Pancreas (tissue), 10 donors: ENCODE measurements around the gene GSTM1. TPM values are rescaled to one million over a fixed set of nuclear protein-coding genes. Genes with fewer than 3 reads are reported as not detected.
A peak's percentile ranks its signal among the peaks of the same experiment; 100 is the strongest.

Experiments
- ATAC-seq, 4 donors: fragments of 200-7000 bp; cut with Tn5 transposase; one replicate each; pipeline versions ENCODE4 v1.8.0 to v1.9.1; 2020; ENCODE audit warnings: mild to moderate bottlenecking in 4 of 4, moderate library complexity in 4 of 4
- DNase-seq, 6 donors: peaks; one replicate each; pipeline ENCODE4 v3.0.0-alpha.2; 2020
- FAIRE-seq: peaks from 2 replicates; lab custom pipeline; 2012; peaks lifted over from hg19 to GRCh38; lab: Jason Lieb, UNC
- H3K27ac ChIP-seq, 4 donors: fragments of 200-600 bp; sonication (generic); 1 replicate in 3 of 4; 2 replicates in 1 of 4; pipeline versions ENCODE4 v1.5.0 to v1.8.0; 2020
- H3K27me3 ChIP-seq, 4 donors: fragments of 200-600 bp; one replicate each; pipeline ENCODE4 v1.8.0; 2021
- H3K36me3 ChIP-seq, 3 donors: fragments of 200-600 bp; sonication (generic) in 1 of 3; one replicate each; pipeline versions ENCODE4 v1.5.0 to v1.8.0; 2020 to 2021
- H3K4me1 ChIP-seq, 3 donors: fragments of 200-600 bp; one replicate each; pipeline ENCODE4 v1.8.0; 2021
- H3K4me3 ChIP-seq, 4 donors: fragments of 200-600 bp; sonication (generic) in 2 of 4; one replicate each; pipeline versions ENCODE4 v1.5.0 to v1.8.0; 2020 to 2021
- H3K9me3 ChIP-seq, 4 donors: fragments of 200-600 bp; one replicate each; pipeline ENCODE4 v1.8.0; 2021
- WGBS, 2 donors: extraction: QIAGEN DNeasy Blood & Tissue Kit; methylation state at CpG; one replicate each; pipeline ENCODE4 v1.1.7; 2013; 5-methylcytosine and 5-hydroxymethylcytosine counted together
- intact Hi-C, 3 donors: fragments of 100-400 bp; cut with DNase I; formaldehyde crosslinking; loops; one replicate each; pipeline versions ENCODE4 v1.11.1 to v1.14.2; 2022
- polyA plus RNA-seq, 2 donors: library from polyadenylated mRNA; stranded (reverse); fragments of 200-250 nt; gene quantifications; one replicate each; pipeline ENCODE4 v1.2.3, GENCODE V29; 2013
- total RNA-seq, 6 donors: library from RNA; stranded (reverse); fragmentation: NEBNext Ultra II Directional in 4 of 6; extraction: Animal tissue kit (Norgen Biotek cat#: 25700) in 4 of 6; gene quantifications; one replicate each; pipeline versions ENCODE4 v1.2.1 to v1.2.4, GENCODE V29; 2021 to 2023
- TF ChIP-seq, protein P1 (sequence below), 4 donors: fragments of 200-600 bp; sonication (generic) in 3 of 4; IDR thresholded peaks; one replicate each; pipeline versions ENCODE4 v1.5.0 to v1.8.0; 2021; ENCODE audit warnings: antibody characterized with exemption in 4 of 4
- donor health status: healthy with polysubstance abuse.
- donor health status: DM: no; HTN: no; CAD: no; lungs with moderate emphysema.
- donor health status: DM: no; HTN: no; CAD: no.
- donor health status: control.
- donor health status: control.
- donor health status: Bipolar disorder and iron deficiency.
- donor health status: DM: yes; HTN: yes; CAD: no.
- donor health status: DM: no; HTN: no; CAD: no.
- donor health status: DM: no; HTN: no; CAD: no.
- donor health status: DM: yes; HTN: yes; CAD: no.

GSTM1 gene
- total RNA-seq = 10 to 100 TPM in 3 of 6 donors, not detected in 3; 23.3 to 32.1 (median 26.9) TPM
- polyA plus RNA-seq = 10 to 100 TPM; 21.7 to 41.8 TPM

DNA sequence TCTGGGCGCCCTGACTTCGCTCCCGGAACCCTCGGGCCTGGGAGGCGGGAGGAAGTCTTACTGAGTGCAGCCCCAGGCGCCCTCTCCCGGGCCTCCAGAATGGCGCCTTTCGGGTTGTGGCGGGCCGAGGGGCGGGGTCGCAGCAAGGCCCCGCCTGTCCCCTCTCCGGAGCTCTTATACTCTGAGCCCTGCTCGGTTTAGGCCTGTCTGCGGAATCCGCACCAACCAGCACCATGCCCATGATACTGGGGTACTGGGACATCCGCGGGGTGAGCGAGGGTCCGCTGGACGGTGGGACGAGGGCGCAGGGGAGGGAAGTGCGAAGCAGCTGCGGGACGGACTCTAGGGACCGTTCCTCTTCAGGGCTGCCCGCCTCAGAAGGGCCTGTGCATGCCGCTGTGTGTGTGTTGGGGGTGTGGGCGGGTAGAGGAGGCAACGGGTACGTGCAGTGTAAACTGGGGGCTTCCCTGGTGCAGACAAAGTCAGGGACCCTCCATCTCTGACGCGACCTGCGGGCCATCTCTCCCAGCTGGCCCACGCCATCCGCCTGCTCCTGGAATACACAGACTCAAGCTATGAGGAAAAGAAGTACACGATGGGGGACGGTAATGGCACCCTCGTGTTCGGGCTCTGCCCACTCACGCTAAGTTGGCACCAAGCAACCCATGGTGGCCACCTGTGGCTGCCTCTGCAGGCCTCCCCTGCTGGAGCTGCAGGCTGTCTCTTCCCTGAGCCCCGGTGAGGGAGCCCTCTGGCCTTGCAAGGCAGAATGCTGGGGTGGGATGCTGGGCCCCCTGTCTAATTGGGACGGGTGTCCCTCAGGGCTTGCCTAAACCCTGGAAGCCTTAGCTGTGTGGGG lies at the start of gene GSTM1:
GSTM1 (plus strand) TSS at position 177 of the 859 bp plus-strand sequence; CDS start at position 234, 57 bp downstream.
- WGBS, 2 donors = 0 to 2% methylated on average over 23 to 46 of the region's 46 CpGs
- Histone ChIP-seq H3K36me3 (no peaks in the 10 kb centered on the region), H3K27ac (peak within 1 kb of the TSS in 1 of 4 donors; percentile 87), H3K4me3 (peak within 1 kb of the TSS in 2 of 4 donors; percentile 12 to 54), H3K27me3 (no peaks in the 10 kb centered on the region), H3K9me3 (no peaks in the 10 kb centered on the region), H3K4me1 (no peaks in the 10 kb centered on the region)
- FAIRE-seq (no peak), ATAC-seq (peak in 2 of 4 donors; percentile 98 to 99), DNase-seq (peak in 3 of 6 donors; percentile 79 to 92 (median 91))
- intact Hi-C loops = no loop called here
- TF ChIP-seq, protein P1, sequence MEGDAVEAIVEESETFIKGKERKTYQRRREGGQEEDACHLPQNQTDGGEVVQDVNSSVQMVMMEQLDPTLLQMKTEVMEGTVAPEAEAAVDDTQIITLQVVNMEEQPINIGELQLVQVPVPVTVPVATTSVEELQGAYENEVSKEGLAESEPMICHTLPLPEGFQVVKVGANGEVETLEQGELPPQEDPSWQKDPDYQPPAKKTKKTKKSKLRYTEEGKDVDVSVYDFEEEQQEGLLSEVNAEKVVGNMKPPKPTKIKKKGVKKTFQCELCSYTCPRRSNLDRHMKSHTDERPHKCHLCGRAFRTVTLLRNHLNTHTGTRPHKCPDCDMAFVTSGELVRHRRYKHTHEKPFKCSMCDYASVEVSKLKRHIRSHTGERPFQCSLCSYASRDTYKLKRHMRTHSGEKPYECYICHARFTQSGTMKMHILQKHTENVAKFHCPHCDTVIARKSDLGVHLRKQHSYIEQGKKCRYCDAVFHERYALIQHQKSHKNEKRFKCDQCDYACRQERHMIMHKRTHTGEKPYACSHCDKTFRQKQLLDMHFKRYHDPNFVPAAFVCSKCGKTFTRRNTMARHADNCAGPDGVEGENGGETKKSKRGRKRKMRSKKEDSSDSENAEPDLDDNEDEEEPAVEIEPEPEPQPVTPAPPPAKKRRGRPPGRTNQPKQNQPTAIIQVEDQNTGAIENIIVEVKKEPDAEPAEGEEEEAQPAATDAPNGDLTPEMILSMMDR (IDR thresholded peaks at IDR 0.05) = no peak

DNA sequence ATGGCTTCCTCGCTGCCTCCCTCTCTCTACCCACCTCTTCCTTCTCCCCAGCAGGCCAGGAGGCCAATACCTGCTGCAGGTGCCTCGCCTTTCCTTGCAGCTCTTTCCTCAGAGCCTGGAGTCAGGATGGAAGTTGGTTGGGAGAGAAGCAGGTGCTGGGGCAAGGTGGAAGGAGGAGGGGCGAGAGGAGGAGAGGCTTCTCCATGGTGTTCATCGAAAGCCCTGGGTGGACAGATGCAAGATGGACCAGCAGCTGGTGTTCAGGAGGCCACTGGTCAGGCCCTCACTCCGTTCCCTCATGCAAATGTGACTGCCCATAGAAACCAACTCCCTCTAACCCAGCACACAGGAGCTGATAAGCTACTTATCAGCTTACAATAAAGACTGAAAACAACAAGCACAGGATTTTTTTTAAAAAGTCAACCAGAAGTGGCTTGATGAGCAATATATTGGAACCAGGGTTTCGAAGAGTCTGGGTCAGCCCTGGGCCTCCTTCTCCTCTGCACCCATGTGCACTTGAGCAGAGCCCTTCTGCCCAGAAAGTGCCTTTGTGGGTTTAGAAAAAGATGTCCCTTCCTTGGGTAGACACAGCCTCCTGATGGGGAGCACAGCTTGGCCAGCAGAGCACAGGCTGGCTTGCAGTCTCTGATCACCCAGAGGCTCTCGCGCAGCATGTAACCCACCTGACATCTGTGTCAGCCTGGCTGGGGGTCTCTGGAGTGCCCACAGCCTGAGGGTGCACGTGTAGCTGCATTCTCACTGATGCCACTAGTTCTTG lies 48.4 kb upstream of the GSTM1 start:
- no peak overlapping the region for H3K4me3 ChIP-seq
- no peaks in the 10 kb centered on the region for H3K9me3 ChIP-seq
- ATAC-seq (no peak), DNase-seq (no peak), FAIRE-seq (no peak)
- H3K27me3 ChIP-seq = no peaks in the 10 kb centered on the region
- no peak overlapping the region for H3K27ac ChIP-seq
- intact Hi-C loops = loop anchor here (5.0 to 10.0 kb wide), 4 partner anchors 94 to 346 kb away; partner anchors contain the start of genes AHCYL1 (in 2 of the 3) and GNAI3 (in 1 of the 3)
- H3K36me3 ChIP-seq = no peaks in the 10 kb centered on the region
- 74 to 81% methylated on average over 9 of the region's 9 CpGs for whole genome bisulfite sequencing, 2 donors
- TF ChIP-seq, protein P1 (IDR thresholded peaks at IDR 0.05) = no peak
- H3K4me1 ChIP-seq = peaks cover 0 to 6% (median 0%) of the 10 kb centered on the region in 3 donors

DNA sequence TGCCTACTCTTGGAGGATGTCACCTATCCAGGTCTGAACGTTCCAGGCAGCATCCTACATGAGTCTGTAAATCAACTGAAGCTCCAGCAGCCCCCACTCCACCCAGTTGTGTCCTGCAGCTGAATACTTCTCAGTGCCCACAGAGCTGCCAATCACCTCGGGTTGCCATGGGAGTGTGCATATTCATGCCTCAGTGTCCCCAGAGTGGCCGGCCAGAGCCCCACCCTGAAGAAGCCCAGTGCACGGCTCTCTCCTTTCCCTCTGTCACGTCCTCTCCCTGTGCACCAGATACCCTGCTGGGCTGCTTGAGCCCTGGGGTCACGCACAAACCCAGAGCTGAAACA lies 47.8 kb upstream of the GSTM1 start:
- intact Hi-C loops = loop anchor here (5.0 to 10.0 kb wide), 4 partner anchors 95 to 345 kb away; partner anchors contain the start of genes AHCYL1 (in 2 of the 3) and GNAI3 (in 1 of the 3)
- Histone ChIP-seq H3K9me3 (no peaks in the 10 kb centered on the region), H3K27me3 (no peaks in the 10 kb centered on the region), H3K27ac (no peak overlapping the region), H3K36me3 (no peaks in the 10 kb centered on the region), H3K4me3 (no peak overlapping the region), H3K4me1 (peaks cover 0 to 6% (median 0%) of the 10 kb centered on the region in 3 donors)
- 37 to 41% methylated on average over 6 of the region's 6 CpGs for WGBS, 2 donors
- DNase-seq (peak in 1 of 6 donors; percentile 6), ATAC-seq (no peak), FAIRE-seq (no peak)
- TF ChIP-seq, protein P1 (IDR thresholded peaks at IDR 0.05) = no peak

DNA sequence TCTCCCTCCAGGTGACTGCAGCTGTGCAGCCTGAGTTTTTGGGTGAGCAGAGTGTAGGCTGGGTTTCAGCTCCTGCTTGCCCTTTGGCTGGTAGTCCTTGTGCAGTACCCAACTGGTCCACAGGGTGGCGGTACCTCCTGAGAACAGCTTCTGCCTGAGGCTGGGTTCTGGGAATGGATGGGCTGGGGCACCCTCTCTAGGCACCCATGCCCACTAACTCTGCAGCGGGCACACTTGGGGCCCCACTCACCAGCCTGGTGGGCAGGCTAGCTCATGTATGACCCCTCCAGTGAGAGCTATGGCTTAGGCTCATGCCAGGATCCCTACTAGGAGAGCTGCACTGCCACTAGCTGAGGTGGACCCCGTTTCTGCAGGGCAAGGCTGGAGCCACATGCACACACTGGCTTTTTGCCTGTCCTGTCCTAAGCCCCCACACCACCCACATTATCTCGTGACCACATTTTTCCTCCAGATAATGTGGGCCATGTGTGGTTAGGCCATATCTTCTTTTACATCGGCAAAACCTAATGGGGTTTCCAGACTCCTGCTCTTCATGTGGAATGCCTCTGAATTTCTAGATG lies 47.2 kb upstream of the GSTM1 start:
- Histone ChIP-seq H3K27me3 (no peaks in the 10 kb centered on the region), H3K27ac (no peak overlapping the region), H3K4me3 (no peak overlapping the region), H3K9me3 (no peaks in the 10 kb centered on the region), H3K4me1 (peaks cover 0 to 6% (median 0%) of the 10 kb centered on the region in 3 donors), H3K36me3 (no peaks in the 10 kb centered on the region)
- intact Hi-C loops = loop anchor here in 1 of 3 donors (5.0 kb wide), 1 partner anchor 132 kb away; no protein-coding TSS in a partner anchor
- TF ChIP-seq, protein P1 (IDR thresholded peaks at IDR 0.05) = peak; percentile 92 to 99 (median 94)
- FAIRE-seq (no peak), DNase-seq (peak; percentile 66 to 99 (median 91)), ATAC-seq (peak; percentile 62 to 89 (median 84))
- WGBS, 2 donors = 36 to 41% methylated on average over 5 of the region's 5 CpGs
